CD4-positive, alpha-beta T cell treated with Interleukin-17A for 4 hours (primary cell): ENCODE measurements around the gene STX16.

Experiments used
- DNase-seq: peaks from one replicate; pipeline ENCODE4 v3.0.0-alpha.2; 2020; ENCODE audit warnings: mixed read lengths

Gene STX16

DNA sequence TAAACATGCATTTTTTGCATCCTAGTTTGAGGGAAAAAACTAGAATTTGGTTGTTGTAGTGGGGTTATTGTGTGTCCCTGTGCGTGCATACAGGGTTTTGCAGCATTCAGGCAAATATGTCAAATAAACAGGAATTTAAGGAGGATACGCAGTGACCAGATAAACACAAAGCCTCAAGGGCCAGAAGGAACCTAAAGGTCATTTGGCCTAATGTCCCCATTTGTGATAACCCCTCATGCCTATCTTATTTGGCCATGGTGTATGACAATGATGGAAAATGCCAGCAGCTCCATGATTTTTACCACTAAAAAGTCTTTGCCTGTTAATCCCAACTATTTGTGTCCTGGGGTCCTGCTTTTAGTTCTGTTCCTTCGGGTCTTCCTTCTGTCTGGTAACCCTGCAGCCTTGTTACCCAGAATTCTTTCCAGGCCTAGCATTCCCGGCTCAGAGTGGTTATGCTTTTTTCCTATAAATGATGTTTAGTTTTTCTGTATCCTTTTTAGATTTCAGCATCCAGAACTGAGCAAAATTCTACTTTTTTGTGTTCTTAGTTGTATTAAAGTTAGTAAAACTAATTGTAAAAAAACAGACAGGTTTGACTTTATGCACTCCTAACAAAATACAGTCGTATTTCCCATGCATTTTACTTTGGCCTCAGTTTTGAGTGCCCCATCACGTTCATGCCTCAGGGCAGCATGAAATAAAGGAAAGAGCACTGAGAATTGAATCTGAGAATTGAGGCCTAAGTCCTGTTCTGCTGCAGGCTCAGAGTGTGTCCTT lies 4.4 kb downstream of the STX16 start:
- no peak for DNase-seq

DNA sequence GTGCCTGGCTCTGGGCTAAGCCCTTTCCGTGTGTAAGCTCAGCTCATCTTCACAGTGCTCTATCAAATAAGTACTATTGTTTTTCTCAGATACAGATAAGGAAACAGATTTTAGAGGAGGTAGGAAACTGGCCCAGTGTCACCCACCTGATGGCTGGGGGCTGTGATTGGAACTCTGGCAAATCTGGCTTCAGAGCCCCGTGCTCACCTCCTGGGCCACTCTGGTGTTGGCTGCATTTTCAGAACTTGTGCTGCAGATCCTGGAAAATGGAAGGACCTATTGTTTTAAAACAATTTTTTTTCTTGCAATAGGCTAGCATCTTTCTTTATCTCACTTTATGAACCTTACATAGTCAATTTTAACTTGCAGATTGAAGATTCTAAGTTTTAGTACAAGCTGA lies 5.7 kb downstream of the STX16 start:
- DNase-seq: no peak

DNA sequence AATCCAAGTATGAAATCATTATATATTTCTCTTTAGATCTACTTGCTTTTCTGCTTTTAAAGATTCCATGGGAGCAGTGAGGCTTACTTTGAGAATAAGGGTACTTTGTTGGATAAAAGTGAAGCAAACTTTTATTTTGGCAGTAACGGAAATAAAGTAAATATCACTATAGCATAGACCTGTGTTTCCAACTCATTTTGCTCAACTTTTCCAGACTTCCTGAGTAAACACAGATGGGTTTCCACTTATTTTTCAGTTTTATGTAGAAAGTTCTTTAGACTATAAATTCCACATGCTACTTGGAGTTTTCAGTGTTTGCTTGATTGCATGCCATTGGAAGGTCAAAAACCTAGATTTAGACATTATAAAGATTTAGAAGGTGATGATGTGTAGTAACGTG lies 6.2 kb downstream of the STX16 start:
- no peak for DNase-seq

DNA sequence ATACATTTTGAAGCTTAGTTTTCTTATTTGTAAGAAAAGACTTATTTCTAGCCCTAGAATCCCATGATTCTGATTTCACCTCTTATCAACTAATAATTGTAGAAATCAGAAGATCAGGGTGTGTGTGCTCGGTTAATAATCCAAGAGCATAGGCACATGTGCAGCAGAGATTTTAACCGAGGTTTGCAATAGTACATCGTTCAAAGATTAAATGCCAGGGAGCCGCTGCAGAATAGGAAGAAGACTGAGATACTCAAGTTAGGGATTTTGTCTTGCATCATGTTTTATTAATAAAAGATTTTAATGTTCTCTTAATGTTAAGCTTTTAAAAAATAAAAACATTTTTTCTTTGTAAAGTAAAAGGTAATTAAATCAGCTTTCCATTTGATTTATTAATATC lies 6.9 kb downstream of the STX16 start:
- no peak for DNase-seq

DNA sequence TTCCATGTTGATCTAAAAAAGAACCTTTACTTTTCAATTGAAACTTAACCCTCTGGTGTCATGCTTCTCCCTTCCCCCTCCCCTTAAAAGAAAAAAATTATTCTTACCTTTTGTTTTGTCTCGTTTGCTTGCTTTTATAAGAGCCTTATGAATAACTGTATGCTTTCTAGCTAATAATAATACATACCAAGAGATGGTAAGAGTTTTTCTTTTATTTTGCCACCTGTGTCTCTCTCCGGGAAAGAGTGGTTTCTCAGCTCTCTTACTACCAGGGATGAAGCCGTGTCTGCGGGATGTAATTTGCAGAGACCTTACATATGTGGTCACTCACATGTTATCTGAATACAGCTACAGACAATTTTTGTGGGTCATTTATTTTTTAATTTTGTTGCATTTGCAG lies 7.7 kb downstream of the STX16 start:
- no peak for DNase-seq

GRCh38 chr20:58659841-58660240 lies 8.8 kb downstream of the STX16 start:
- DNase-seq: peak; percentile 34

DNA sequence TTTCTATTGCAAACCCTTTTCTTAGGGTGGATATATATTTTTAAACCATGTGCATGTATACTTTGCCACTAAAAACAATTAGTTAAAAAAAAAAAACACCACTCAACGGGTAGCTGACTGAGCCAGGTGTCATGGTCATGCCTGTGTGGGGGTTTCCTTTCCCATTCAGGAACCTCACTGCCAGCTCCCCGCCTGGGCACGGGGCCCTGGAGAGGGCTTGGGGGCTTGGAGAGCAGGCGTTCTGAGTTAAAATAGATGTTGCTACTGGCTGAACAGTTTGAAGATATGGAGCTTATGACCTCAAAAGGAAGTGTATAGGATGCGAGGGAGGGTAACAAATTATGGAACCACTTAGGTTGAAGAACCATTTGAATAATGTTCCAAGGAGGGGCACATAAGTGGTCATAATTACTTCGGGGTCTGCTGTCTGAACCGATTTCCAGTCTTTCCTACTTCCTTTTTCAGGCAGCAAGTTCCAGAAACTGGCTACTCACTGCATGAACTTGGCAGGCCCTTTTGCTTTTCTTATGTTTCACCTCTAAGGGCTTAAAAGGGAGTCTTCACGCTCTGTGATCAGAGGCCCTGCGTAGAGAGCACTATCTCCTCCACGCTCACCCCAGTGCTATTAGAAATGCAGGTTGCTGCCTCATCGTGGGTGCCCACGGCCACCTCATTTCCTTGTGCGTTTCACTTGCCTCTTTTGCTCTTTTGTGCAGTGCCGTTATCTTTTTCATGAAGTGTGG lies 9.9 kb downstream of the STX16 start:
- peak; percentile 74 for DNase-seq

GRCh38 chr20:58661598-58662473 lies 10.8 kb downstream of the STX16 start:
- peak; percentile 32 for DNase-seq

DNA sequence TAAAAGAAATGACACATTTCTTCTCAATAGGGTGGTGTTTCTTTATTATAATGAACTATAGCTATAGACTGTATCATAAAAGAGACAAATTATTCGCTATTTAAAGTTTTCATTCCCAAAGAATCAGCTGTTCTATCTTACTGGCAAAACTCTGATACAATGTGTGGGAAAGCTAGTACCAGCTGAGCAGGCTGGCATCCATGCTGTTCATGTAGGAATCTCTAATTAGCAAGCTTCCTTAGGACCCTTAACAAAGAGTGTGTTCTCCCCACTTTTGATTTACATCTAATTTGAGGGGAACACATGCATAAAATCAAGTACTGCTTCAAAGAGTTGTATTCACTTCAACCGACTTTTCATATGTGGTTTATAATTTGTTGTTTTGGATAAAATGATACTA lies 13.2 kb downstream of the STX16 start:
- no peak for DNase-seq

DNA sequence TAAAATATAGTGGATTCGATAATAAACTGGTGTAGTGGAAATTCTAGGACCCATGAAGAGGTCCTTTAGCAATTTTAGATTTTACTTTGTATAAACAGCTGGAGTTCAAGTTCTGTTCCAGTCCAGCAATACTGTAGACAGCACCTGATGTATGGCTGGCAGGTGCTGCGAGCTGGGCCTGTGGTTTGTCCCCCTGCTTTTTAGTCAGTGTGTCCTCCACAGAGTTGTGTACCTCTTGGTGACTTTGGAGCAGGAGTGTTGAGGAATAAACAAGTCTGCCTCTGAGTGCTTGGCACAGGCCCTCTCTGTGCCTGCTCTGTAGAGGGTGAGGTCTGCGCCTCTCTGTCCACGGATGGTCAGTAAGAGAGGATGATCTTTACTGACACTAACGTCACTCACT lies 13.8 kb downstream of the STX16 start:
- DNase-seq: no peak

DNA sequence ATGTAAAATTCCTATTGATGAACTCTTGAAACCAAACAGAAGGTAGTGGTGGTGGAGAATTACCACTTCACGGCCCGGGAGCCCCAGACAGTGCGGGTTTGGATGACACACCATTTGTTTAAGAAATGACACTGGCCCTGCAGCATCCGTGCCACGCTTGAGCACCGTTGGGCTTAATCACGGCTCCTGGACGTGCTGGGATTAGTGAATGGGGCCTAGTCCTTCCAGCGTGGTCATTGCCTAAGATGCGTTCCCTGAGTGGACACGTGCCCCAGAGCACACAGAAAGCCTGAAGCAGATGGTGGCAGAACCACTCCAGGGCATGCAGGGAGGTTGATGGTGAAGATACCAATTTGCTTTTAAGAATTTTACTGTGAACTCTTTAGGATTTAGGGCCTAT lies 14.5 kb downstream of the STX16 start:
- no peak for DNase-seq

DNA sequence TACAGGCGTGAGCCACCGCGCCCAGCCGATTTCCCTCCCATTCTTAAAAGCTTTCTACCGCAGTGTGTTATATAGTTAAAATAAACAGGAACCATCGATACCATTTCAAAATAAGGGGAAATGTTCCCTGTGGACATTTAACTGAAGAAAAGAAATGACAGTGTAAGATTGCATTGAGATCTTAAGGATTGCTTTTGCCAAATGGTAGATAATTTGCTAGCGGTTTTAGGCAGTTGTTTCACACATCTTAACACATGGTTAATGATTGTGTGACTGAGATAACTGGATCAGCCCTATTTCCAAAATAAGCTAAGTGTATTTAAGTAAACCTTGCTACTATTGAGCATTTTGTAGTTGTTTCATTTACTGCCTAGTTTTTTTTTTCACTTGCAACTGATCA lies 15.6 kb downstream of the STX16 start:
- DNase-seq: no peak

DNA sequence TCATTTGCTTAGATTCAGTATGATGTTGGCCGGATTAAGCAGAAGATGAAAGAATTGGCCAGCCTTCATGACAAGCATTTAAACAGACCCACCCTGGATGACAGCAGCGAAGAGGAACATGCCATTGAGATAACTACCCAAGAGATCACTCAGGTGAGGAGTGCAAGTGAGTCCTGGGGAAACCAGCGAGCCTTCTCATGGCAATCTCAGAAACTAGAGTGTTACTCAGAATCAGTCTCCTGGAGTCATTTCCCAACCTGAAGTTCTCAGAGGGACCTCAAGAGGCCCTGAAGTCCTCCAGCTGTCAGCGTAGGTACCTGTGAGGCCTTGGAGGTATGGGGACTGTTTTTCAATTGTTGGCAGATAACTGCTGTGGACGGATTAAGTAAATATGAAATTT lies 16.9 kb downstream of the STX16 start:
- no peak for DNase-seq

- no peak for DNase-seq
These were observed 17.8 kb downstream of the STX16 start for GRCh38 chr20:58668901-58669286.

DNA sequence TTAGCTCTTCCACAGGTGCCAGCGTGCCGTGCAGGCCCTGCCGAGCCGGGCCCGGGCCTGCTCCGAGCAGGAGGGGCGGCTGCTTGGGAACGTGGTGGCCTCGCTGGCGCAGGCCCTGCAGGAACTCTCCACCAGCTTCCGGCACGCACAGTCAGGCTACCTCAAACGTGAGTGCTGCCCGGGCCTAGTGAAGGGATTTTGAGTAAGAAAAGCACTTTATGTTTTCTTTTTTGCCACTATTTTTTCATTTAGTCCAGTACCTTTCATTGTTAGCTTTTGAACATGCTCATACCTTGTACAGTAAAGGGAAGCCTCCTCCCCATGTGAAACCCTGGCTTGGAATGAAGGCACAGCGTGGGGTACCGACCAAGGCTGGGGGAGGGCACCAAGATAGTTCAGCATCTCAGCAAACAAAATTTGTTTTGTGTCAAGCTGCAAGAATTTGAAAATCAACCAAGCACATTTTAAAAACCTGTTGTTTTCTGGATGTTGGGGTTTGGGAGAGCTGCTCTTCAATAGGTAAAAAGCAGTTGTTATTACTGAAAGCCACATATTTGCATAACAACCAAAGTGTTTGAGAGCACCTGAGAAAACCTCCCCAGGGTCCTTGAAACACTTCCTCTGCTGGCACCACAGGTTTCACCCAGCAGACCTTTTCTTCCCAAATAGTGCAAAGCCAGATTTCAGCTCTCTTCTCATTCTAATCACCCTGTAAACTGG lies 18.4 kb downstream of the STX16 start:
- DNase-seq: no peak

DNA sequence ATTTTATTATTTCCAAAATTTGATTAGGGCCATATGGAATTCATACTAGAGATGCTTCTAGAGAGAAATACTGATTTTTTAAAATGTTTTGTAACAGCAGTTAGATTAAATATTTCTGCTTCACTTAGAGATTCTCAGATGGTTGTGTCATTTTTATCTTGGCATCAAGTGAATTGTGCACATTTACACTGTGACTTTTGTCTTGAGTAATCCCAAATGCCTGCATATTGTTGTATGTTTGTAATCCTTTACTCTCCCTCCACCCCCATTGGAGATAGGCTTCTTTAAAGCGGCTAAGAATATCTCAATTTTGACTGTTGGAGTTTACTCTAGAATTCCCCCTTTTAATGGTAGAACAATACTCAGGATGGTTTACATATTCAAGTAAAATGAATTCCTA lies 19.0 kb downstream of the STX16 start:
- no peak for DNase-seq

DNA sequence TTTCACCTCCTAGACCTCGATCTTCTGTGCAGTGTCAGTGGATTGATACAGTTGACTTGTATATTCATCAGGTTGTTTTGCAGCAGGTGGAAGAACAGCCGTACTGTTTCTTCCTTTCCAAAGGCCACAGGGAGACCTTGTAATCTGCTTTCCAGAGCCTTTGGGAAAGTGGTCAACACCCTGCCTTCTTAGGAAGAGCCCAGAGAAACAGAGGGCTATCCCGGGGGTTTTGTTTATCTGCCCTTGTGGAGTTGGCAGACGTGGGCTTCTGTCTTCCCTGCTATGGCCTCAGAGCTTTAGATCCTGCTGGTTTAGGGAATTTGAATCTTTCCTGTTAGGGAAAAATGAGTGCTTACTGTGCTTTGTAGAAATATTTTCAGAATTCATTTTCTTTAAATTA lies 19.6 kb downstream of the STX16 start:
- no peak for DNase-seq

DNA sequence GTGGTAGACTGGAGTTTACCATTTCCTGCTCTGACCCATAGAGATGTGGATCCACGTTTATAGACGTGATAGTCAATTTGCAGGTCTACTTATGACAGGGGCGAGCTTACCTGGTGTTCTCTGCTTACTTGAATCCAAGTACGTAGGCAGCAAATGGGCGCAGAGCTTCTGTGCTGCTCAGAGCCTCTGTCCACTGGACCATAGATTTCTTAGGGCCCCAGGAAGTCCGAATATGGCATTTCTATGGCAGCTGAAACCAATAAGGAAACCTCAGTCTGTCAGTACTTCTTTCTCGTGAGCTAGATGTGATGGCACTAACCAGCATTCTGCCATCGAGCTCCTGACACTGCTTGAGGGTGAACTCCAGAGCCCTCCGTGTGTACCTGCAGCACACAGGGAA lies 22.0 kb downstream of the STX16 start:
- DNase-seq: no peak

GRCh38 chr20:58675146-58675584 lies 24.1 kb downstream of the STX16 start:
- DNase-seq: no peak

- no peak for DNase-seq
These were observed 24.6 kb downstream of the STX16 start for GRCh38 chr20:58675641-58676040.

GRCh38 chr20:58676161-58676560 lies 25.1 kb downstream of the STX16 start:
- DNase-seq: no peak

DNA sequence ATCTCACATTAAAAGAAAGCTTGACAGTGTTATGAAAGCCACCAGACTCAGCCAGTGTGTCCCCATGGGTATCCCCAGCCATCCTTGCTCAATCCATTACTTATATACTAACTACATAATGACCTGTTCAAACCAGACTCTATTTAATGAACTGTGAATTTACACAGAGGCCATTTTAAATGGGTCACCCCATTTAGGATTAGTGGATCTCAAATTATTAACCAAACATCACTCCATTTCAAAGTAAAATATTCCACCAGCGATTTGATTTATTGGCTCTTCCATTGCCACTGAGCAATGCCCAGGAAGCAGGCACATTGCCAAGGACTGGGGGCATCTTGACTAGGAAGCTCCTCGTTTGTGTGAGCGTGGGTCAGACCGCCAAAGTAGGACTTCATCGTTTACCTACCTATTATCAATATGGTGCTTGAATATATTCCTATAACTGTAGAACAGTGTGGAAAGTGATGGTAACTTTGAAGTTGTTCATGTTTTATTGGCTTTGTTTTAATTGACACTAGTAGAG lies 26.1 kb downstream of the STX16 start:
- DNase-seq: no peak

DNA sequence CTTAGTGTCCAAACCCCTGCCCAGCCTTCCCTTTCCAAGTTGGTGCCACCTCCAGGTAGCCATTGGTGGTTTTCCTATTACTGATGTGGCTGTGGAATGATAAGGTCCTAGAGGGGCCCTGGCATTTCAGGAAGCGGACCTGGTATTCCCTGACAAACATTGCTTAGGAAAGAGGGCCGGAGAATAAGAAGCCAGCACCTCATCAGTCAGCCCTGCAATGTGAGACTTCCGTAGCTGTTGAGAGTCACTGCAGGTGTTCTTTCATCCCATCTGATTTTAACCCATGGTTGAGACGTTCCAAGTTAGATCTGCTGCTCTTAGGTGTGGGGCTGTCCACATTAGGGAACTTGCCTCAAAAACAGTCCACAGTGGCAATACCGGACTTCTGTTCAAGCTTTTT lies 26.7 kb downstream of the STX16 start:
- no peak for DNase-seq
